PFSK-1 (cell line): Measurements from ENCODE around the gene ADTRP.

Experiments used
- FOXP2 ChIP-seq: optimal IDR thresholded peaks from 2 replicates; pipeline ENCODE3; 2011; ENCODE audit warnings: borderline replicate concordance, control low read depth, inconsistent platforms; ENCODE audit not compliant: insufficient read depth; ENCODE audit errors: extremely low read length, extremely low read depth
- POLR2AphosphoS5 ChIP-seq: IDR thresholded peaks from 2 replicates; pipeline ENCODE4 v1.6.1; 2012; ENCODE audit warnings: low read depth, mild to moderate bottlenecking, control low read depth, low read length, moderate library complexity
- REST ChIP-seq, 2 experiments: IDR thresholded peaks; 2 replicates each; pipeline versions ENCODE4 v1.6.1 to v1.8.0; 2011 to 2012; ENCODE audit warnings: low read depth in 2 of 2, low read length in 2 of 2, control low read depth in 1 of 2, inconsistent platforms in 1 of 2, mild to moderate bottlenecking in 1 of 2, moderate library complexity in 1 of 2; ENCODE audit not compliant: insufficient read depth in 1 of 2
- SIN3A ChIP-seq: IDR thresholded peaks from 2 replicates; pipeline ENCODE4 v1.6.1; 2012; ENCODE audit warnings: mild to moderate bottlenecking, low read length, moderate library complexity, borderline replicate concordance; ENCODE audit not compliant: insufficient read depth
- TAF1 ChIP-seq: IDR thresholded peaks from 2 replicates; pipeline ENCODE4 v1.6.1; 2012; ENCODE audit warnings: low read length, control low read depth, borderline replicate concordance; ENCODE audit not compliant: insufficient read depth

- TF ChIP-seq POLR2AphosphoS5: no peak
- no peak for TF ChIP-seq REST (IDR thresholded peaks at IDR 0.05; ENCODE audit: insufficient read depth in 1 of 2, low read depth in 2 of 2, low read length in 2 of 2)
- TF ChIP-seq SIN3A: no peak
- no peak for TF ChIP-seq TAF1
- TF ChIP-seq FOXP2: no peak
Measured at GRCh38 chr6:11675601-11676000, 103.0 kb downstream of the ADTRP start.
